Skeletal muscle satellite cell (primary cell): ENCODE data around the gene TRAF3.

Experiments
- H3K27me3 ChIP-seq: 2 replicates; pipeline ENCODE4 v1.7.0; 2013; ENCODE audit warnings: low read length; ENCODE audit not compliant: control insufficient read depth, insufficient read depth
- H3K36me3 ChIP-seq: 2 replicates; pipeline ENCODE4 v1.7.0; 2013; ENCODE audit warnings: mild to moderate bottlenecking, control low read depth, low read length; ENCODE audit not compliant: insufficient read depth
- H3K4me1 ChIP-seq: 2 replicates; pipeline ENCODE4 v1.7.0; 2013; ENCODE audit warnings: low read length; ENCODE audit not compliant: control insufficient read depth, insufficient read depth
- H3K4me2 ChIP-seq: 2 replicates; pipeline ENCODE4 v1.7.0; 2013; ENCODE audit warnings: mild to moderate bottlenecking, low read length
- H3K4me3 ChIP-seq: 2 replicates; pipeline ENCODE4 v1.7.0; 2013; ENCODE audit warnings: low read length
- H3K9ac ChIP-seq: 2 replicates; pipeline ENCODE4 v1.7.0; 2013; ENCODE audit warnings: mild to moderate bottlenecking, low read depth, low read length, moderate library complexity
- H3K9me3 ChIP-seq: replicated peaks from 2 replicates; pipeline ENCODE4 v1.7.0; 2013; ENCODE audit warnings: mild to moderate bottlenecking, control low read depth, low read length

TRAF3 gene

GRCh38 chr14:102945346-102946130 is 168.3 kb downstream of the TRAF3 start:
- Histone ChIP-seq H3K4me3 (no peak overlapping the region), H3K9me3 (no peaks in the 10 kb centered on the region), H3K36me3 (peaks cover 86% of the 10 kb centered on the region), H3K4me1 (peaks cover 20% of the 10 kb centered on the region), H3K27me3 (no peaks in the 10 kb centered on the region), H3K9ac (no peak overlapping the region), H3K4me2 (no peak overlapping the region)

- no peak overlapping the region for H3K9ac ChIP-seq
- no peak overlapping the region for H3K4me3 ChIP-seq
- no peak overlapping the region for H3K4me2 ChIP-seq
- no peaks in the 10 kb centered on the region for H3K9me3 ChIP-seq
- H3K27me3 ChIP-seq = no peaks in the 10 kb centered on the region
- H3K4me1 ChIP-seq = peaks cover 38% of the 10 kb centered on the region
- H3K36me3 ChIP-seq = peaks cover 81% of the 10 kb centered on the region
These were observed 170.3 kb downstream of the TRAF3 start for GRCh38 chr14:102947321-102948103.

- Histone ChIP-seq H3K36me3 (peaks cover 83% of the 10 kb centered on the region), H3K4me2 (no peak overlapping the region)
These were observed 171.4 kb downstream of the TRAF3 start for GRCh38 chr14:102948698-102949061.

GRCh38 chr14:102949062-102949800 is 172.0 kb downstream of the TRAF3 start:
- Histone ChIP-seq H3K4me3 (no peak overlapping the region), H3K4me1 (peaks cover 41% of the 10 kb centered on the region), H3K36me3 (peaks cover 83% of the 10 kb centered on the region), H3K9me3 (no peaks in the 10 kb centered on the region), H3K27me3 (no peaks in the 10 kb centered on the region), H3K4me2 (no peak overlapping the region), H3K9ac (no peak overlapping the region)

More at GRCh38 chr14:102948698-102949061, 171.4 kb downstream of the TRAF3 start:
- H3K27me3 ChIP-seq = no peaks in the 10 kb centered on the region
- H3K4me3 ChIP-seq = no peak overlapping the region
- peaks cover 41% of the 10 kb centered on the region for H3K4me1 ChIP-seq
- H3K9me3 ChIP-seq = no peaks in the 10 kb centered on the region
- H3K9ac ChIP-seq = no peak overlapping the region

GRCh38 chr14:102949801-102950451 is 172.7 kb downstream of the TRAF3 start:
- no peak overlapping the region for H3K4me3 ChIP-seq
- H3K4me1 ChIP-seq = peaks cover 41% of the 10 kb centered on the region
- H3K36me3 ChIP-seq = peaks cover 84% of the 10 kb centered on the region
- H3K4me2 ChIP-seq = no peak overlapping the region
- no peaks in the 10 kb centered on the region for H3K9me3 ChIP-seq
- no peaks in the 10 kb centered on the region for H3K27me3 ChIP-seq
- no peak overlapping the region for H3K9ac ChIP-seq

GRCh38 chr14:102951034-102951433 is 173.8 kb downstream of the TRAF3 start:
- no peaks in the 10 kb centered on the region for H3K9me3 ChIP-seq
- peaks cover 41% of the 10 kb centered on the region for H3K4me1 ChIP-seq
- no peak overlapping the region for H3K4me2 ChIP-seq
- peaks cover 86% of the 10 kb centered on the region for H3K36me3 ChIP-seq
- H3K27me3 ChIP-seq = no peaks in the 10 kb centered on the region
- H3K4me3 ChIP-seq = no peak overlapping the region
- H3K9ac ChIP-seq = no peak overlapping the region

GRCh38 chr14:102951799-102952198 is 174.6 kb downstream of the TRAF3 start:
- H3K27me3 ChIP-seq = no peaks in the 10 kb centered on the region
- no peaks in the 10 kb centered on the region for H3K9me3 ChIP-seq
- peaks cover 41% of the 10 kb centered on the region for H3K4me1 ChIP-seq
- H3K36me3 ChIP-seq = peaks cover 85% of the 10 kb centered on the region
- H3K4me3 ChIP-seq = no peak overlapping the region
- H3K4me2 ChIP-seq = no peak overlapping the region
- no peak overlapping the region for H3K9ac ChIP-seq

- Histone ChIP-seq H3K4me1 (peaks cover 42% of the 10 kb centered on the region), H3K9ac (no peak overlapping the region), H3K4me2 (no peak overlapping the region), H3K36me3 (peaks cover 81% of the 10 kb centered on the region), H3K27me3 (no peaks in the 10 kb centered on the region), H3K4me3 (no peak overlapping the region), H3K9me3 (no peaks in the 10 kb centered on the region)
These were observed 175.0 kb downstream of the TRAF3 start for GRCh38 chr14:102952276-102952675.

GRCh38 chr14:102953100-102953499 is 175.9 kb downstream of the TRAF3 start:
- H3K27me3 ChIP-seq = no peaks in the 10 kb centered on the region
- no peak overlapping the region for H3K9ac ChIP-seq
- no peaks in the 10 kb centered on the region for H3K9me3 ChIP-seq
- peaks cover 84% of the 10 kb centered on the region for H3K36me3 ChIP-seq
- H3K4me2 ChIP-seq = no peak overlapping the region
- H3K4me3 ChIP-seq = no peak overlapping the region
- peaks cover 44% of the 10 kb centered on the region for H3K4me1 ChIP-seq

GRCh38 chr14:102954081-102954789 is 177.0 kb downstream of the TRAF3 start:
- no peaks in the 10 kb centered on the region for H3K9me3 ChIP-seq
- H3K27me3 ChIP-seq = no peaks in the 10 kb centered on the region
- H3K4me3 ChIP-seq = no peak overlapping the region
- H3K36me3 ChIP-seq = peaks cover 84% of the 10 kb centered on the region
- no peak overlapping the region for H3K9ac ChIP-seq
- H3K4me1 ChIP-seq = peaks cover 38% of the 10 kb centered on the region
- no peak overlapping the region for H3K4me2 ChIP-seq
